ENCODE data around the gene METTL14. TPM values are rescaled to one million over a fixed set of nuclear protein-coding genes. Genes with fewer than 3 reads are reported as not detected.

Gene METTL14
- total and polyA plus RNA-seq, 2 donors (not counting 1 experiment from before 2014, with no cell fraction given): 8.0 to 74.8 TPM

DNA sequence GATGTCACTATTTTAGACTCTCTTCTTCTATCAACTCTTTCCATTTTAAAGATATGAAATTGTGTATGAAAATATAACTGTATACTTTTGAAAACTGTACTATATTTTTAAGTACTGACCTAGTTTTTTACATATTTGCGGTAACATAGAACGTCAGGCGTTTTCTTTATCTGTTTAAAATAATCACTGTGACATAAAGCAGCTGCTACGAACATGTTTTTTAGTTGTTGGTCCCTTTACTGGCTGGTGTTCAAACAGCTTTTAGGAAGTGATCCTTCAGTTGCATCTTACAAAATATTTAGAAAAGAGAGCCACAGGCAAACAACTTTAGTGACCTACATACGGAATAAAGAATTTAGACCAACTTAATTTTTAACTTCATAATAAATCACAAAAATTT, 73.1 kb downstream of the METTL14 start:
- H3K4me1 ChIP-seq (ENCODE audit: control insufficient read depth in 2 of 2, insufficient read depth in 2 of 2, low read length in 2 of 2): peaks cover 14 to 19% of the 10 kb centered on the region in 2 donors
- TF ChIP-seq EZH2 (IDR thresholded peaks at IDR 0.05; ENCODE audit: borderline replicate concordance, insufficient read depth, low read depth, low read length, poor library complexity, severe bottlenecking): no peak
- TF ChIP-seq, protein P1, sequence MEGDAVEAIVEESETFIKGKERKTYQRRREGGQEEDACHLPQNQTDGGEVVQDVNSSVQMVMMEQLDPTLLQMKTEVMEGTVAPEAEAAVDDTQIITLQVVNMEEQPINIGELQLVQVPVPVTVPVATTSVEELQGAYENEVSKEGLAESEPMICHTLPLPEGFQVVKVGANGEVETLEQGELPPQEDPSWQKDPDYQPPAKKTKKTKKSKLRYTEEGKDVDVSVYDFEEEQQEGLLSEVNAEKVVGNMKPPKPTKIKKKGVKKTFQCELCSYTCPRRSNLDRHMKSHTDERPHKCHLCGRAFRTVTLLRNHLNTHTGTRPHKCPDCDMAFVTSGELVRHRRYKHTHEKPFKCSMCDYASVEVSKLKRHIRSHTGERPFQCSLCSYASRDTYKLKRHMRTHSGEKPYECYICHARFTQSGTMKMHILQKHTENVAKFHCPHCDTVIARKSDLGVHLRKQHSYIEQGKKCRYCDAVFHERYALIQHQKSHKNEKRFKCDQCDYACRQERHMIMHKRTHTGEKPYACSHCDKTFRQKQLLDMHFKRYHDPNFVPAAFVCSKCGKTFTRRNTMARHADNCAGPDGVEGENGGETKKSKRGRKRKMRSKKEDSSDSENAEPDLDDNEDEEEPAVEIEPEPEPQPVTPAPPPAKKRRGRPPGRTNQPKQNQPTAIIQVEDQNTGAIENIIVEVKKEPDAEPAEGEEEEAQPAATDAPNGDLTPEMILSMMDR (IDR thresholded peaks at IDR 0.05): no peak
- Mint-ChIP-seq H3K4me1 (peaks cover 26% of the 10 kb centered on the region), H3K27me3 (no peaks in the 10 kb centered on the region), H3K4me3 (no peak overlapping the region), H3K27ac (no peak overlapping the region), H3K9me3 (ENCODE audit: insufficient read depth) (no peaks in the 10 kb centered on the region)
- POLR2A ChIA-PET: no interaction called here
- H4K20me1 ChIP-seq (ENCODE audit: control insufficient read depth, insufficient read depth, low read length, poor library complexity, severe bottlenecking): no peaks in the 10 kb centered on the region
- no peak overlapping the region for H3K4me2 ChIP-seq (replicated peaks; ENCODE audit: low read depth, low read length, poor library complexity, severe bottlenecking)
- ATAC-seq (ENCODE audit: low read depth) (no peak), DNase-seq (no peak)
- H3K4me3 ChIP-seq (ENCODE audit: control extremely low read depth in 1 of 5, extremely low read depth in 1 of 5, insufficient read depth in 1 of 5, low read depth in 2 of 5, low read length in 4 of 5): no peak overlapping the region
- CTCF ChIA-PET: interaction anchor here (1.1 kb wide), 1 partner anchor 14 kb away, joined by 3 read pairs; no protein-coding TSS in a partner anchor
- intact Hi-C loops (cut with micrococcal nuclease): no loop called here
- H3K36me3 ChIP-seq (replicated peaks in 1 of 2; ENCODE audit: control extremely low read depth in 1 of 2, control insufficient read depth in 1 of 2, extremely low read depth in 1 of 2, insufficient read depth in 2 of 2, low read length in 1 of 2): no peaks in the 10 kb centered on the region
- no peaks in the 10 kb centered on the region for H3K79me2 ChIP-seq (ENCODE audit: control insufficient read depth, insufficient read depth, low read length)
- H3K27me3 ChIP-seq (replicated peaks in 1 of 4; ENCODE audit: control extremely low read depth in 1 of 4, control insufficient read depth in 3 of 4, insufficient read depth in 4 of 4, low read length in 3 of 4): no peaks in the 10 kb centered on the region
- no peak overlapping the region for H2AFZ ChIP-seq (ENCODE audit: insufficient read depth, low read depth, low read length, poor library complexity, severe bottlenecking)
- WGBS (ENCODE audit: insufficient coverage): no CpG with 5 or more reads among the region's 5 CpGs
- no peak overlapping the region for H3K27ac ChIP-seq (ENCODE audit: low read length in 2 of 2)
- no peak overlapping the region for H3K9ac ChIP-seq (ENCODE audit: low read length)
- H3K9me3 ChIP-seq (ENCODE audit: control extremely low read depth in 1 of 3, control insufficient read depth in 2 of 3, insufficient read depth in 1 of 3, low read length in 2 of 3): no peaks in the 10 kb centered on the region

DNA sequence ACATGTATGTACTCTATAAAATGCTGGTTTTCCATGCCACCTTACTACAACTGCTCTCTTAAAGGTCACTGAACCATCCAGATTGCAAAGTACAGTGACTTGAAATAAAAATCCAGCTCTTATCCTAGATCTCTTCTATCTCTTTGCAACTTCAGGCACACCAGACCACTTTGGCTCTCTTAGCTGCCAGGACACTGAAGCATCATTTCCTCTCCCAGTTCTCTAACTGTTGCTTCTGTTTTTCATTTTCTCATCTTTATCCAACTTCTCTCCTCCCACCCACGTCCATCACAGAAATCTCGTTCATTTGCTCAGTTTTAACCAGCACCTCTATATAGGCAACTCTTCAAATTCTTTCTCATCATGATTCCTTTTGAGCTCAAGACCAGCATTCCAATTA, 74.3 kb downstream of the METTL14 start:
- no peak overlapping the region for H3K4me3 ChIP-seq (ENCODE audit: control extremely low read depth in 1 of 5, extremely low read depth in 1 of 5, insufficient read depth in 1 of 5, low read depth in 2 of 5, low read length in 4 of 5)
- Mint-ChIP-seq H3K4me1 (peaks cover 26% of the 10 kb centered on the region), H3K4me3 (no peak overlapping the region), H3K9me3 (ENCODE audit: insufficient read depth) (no peaks in the 10 kb centered on the region), H3K27me3 (no peaks in the 10 kb centered on the region), H3K27ac (no peak overlapping the region)
- no peaks in the 10 kb centered on the region for H4K20me1 ChIP-seq (ENCODE audit: control insufficient read depth, insufficient read depth, low read length, poor library complexity, severe bottlenecking)
- DNase-seq: no peak
- H3K9me3 ChIP-seq (ENCODE audit: control extremely low read depth in 1 of 3, control insufficient read depth in 2 of 3, insufficient read depth in 1 of 3, low read length in 2 of 3): no peaks in the 10 kb centered on the region
- peak overlapping the region; percentile 31 for H3K4me2 ChIP-seq (replicated peaks; ENCODE audit: low read depth, low read length, poor library complexity, severe bottlenecking)
- POLR2A ChIA-PET: no interaction called here
- intact Hi-C loops (cut with micrococcal nuclease): no loop called here
- no peak for ATAC-seq (ENCODE audit: low read depth)
- H2AFZ ChIP-seq (ENCODE audit: insufficient read depth, low read depth, low read length, poor library complexity, severe bottlenecking): no peak overlapping the region
- peaks cover 14 to 19% of the 10 kb centered on the region in 2 donors for H3K4me1 ChIP-seq (ENCODE audit: control insufficient read depth in 2 of 2, insufficient read depth in 2 of 2, low read length in 2 of 2)
- no peak overlapping the region for H3K27ac ChIP-seq (ENCODE audit: low read length in 2 of 2)
- no peaks in the 10 kb centered on the region for H3K79me2 ChIP-seq (ENCODE audit: control insufficient read depth, insufficient read depth, low read length)
- no peaks in the 10 kb centered on the region for H3K27me3 ChIP-seq (replicated peaks in 1 of 4; ENCODE audit: control extremely low read depth in 1 of 4, control insufficient read depth in 3 of 4, insufficient read depth in 4 of 4, low read length in 3 of 4)
- CTCF ChIA-PET: interaction anchor here (0.6 to 1.6 kb wide), 6 partner anchors 11 to 131 kb away, joined by 3 to 4 read pairs (median 3); partner anchors contain the start of gene SEC24D
- H3K9ac ChIP-seq (ENCODE audit: low read length): no peak overlapping the region
- 88% methylated on average over 2 of the region's 2 CpGs for WGBS (ENCODE audit: insufficient coverage)
- no peak for TF ChIP-seq EZH2 (IDR thresholded peaks at IDR 0.05; ENCODE audit: borderline replicate concordance, insufficient read depth, low read depth, low read length, poor library complexity, severe bottlenecking)
- TF ChIP-seq, protein P1 (IDR thresholded peaks at IDR 0.05): no peak
- H3K36me3 ChIP-seq (replicated peaks in 1 of 2; ENCODE audit: control extremely low read depth in 1 of 2, control insufficient read depth in 1 of 2, extremely low read depth in 1 of 2, insufficient read depth in 2 of 2, low read length in 1 of 2): peaks cover 0 to 8% of the 10 kb centered on the region in 2 experiments

All from B cell (primary cell).